Osteocyte (in vitro differentiated cells): ENCODE data around the gene PSME1. TPM values are rescaled to one million over a fixed set of nuclear protein-coding genes. Genes with fewer than 3 reads are reported as not detected.

Experiments used
- DNase-seq: peaks from one replicate; pipeline ENCODE4 v3.0.0; 2021; ENCODE audit warnings: mixed read lengths; ENCODE audit not compliant: unreplicated experiment; ENCODE audit errors: extremely low spot score
- H3K27ac Mint-ChIP-seq: one replicate; pipeline ENCODE4 v1.8.0; 2021; ENCODE audit warnings: mild to moderate bottlenecking, mixed read lengths; ENCODE audit not compliant: unreplicated experiment
- H3K27me3 Mint-ChIP-seq: one replicate; pipeline ENCODE4 v1.8.0; 2021; ENCODE audit warnings: mixed read lengths; ENCODE audit not compliant: unreplicated experiment
- H3K36me3 Mint-ChIP-seq: one replicate; pipeline ENCODE4 v1.8.0; 2021; ENCODE audit warnings: mixed read lengths; ENCODE audit not compliant: unreplicated experiment
- H3K4me1 Mint-ChIP-seq: one replicate; pipeline ENCODE4 v1.8.0; 2021; ENCODE audit warnings: mixed read lengths; ENCODE audit not compliant: unreplicated experiment
- H3K4me3 Mint-ChIP-seq: one replicate; pipeline ENCODE4 v1.8.0; 2021; ENCODE audit warnings: mild to moderate bottlenecking, moderate library complexity, mixed read lengths; ENCODE audit not compliant: unreplicated experiment
- H3K9me3 Mint-ChIP-seq: one replicate; pipeline ENCODE4 v1.8.0; 2021; ENCODE audit warnings: mixed read lengths; ENCODE audit not compliant: unreplicated experiment
- total RNA-seq: library from RNA; stranded (reverse); gene quantifications from 2 replicates; pipeline ENCODE4 v1.2.1, GENCODE V29; 2021
- TF ChIP-seq, protein P1 (sequence below): fragments of 200-600 bp; sonication (generic); IDR thresholded peaks from 2 replicates; pipeline ENCODE4 v1.5.0; 2021; ENCODE audit warnings: antibody characterized with exemption, mild to moderate bottlenecking, moderate library complexity

The PSME1 gene
- total RNA-seq, 1 donor from 2014 or later: 156 TPM

DNA sequence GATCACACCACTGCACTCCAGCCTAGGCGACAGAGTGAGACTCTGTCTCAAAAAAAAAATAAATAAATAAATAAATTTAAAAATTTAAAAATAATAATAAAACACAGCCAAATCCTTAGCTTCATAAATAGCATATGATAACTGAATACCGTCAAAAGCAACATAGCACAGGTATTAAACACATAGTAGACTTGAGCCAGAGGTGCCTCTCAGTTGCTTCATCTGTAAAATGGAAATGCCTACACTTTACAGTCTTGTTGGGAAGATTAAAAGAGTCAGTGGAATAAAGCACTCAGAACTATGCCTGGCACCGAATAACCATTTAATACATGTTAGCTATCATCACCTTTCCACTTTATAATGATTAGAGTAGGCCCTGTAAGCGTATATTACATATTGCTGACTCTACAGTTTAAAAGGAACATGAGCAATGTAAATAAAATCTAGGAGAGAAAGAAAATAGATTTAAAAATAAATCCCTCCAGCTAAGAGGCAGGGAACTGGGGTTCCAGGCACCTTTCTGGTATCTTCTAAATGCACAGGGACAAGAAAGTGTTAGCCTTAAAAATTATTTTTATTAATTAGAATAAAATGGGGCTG, 29.2 kb upstream of the PSME1 start:
- no peaks in the 10 kb centered on the region for H3K27me3 Mint-ChIP-seq
- no peak for DNase-seq
- no peak overlapping the region for H3K27ac Mint-ChIP-seq
- peaks cover 7% of the 10 kb centered on the region for H3K4me1 Mint-ChIP-seq
- H3K9me3 Mint-ChIP-seq: no peaks in the 10 kb centered on the region
- no peak overlapping the region for H3K4me3 Mint-ChIP-seq
- TF ChIP-seq, protein P1, sequence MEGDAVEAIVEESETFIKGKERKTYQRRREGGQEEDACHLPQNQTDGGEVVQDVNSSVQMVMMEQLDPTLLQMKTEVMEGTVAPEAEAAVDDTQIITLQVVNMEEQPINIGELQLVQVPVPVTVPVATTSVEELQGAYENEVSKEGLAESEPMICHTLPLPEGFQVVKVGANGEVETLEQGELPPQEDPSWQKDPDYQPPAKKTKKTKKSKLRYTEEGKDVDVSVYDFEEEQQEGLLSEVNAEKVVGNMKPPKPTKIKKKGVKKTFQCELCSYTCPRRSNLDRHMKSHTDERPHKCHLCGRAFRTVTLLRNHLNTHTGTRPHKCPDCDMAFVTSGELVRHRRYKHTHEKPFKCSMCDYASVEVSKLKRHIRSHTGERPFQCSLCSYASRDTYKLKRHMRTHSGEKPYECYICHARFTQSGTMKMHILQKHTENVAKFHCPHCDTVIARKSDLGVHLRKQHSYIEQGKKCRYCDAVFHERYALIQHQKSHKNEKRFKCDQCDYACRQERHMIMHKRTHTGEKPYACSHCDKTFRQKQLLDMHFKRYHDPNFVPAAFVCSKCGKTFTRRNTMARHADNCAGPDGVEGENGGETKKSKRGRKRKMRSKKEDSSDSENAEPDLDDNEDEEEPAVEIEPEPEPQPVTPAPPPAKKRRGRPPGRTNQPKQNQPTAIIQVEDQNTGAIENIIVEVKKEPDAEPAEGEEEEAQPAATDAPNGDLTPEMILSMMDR: no peak
- H3K36me3 Mint-ChIP-seq: peaks cover 16% of the 10 kb centered on the region

DNA sequence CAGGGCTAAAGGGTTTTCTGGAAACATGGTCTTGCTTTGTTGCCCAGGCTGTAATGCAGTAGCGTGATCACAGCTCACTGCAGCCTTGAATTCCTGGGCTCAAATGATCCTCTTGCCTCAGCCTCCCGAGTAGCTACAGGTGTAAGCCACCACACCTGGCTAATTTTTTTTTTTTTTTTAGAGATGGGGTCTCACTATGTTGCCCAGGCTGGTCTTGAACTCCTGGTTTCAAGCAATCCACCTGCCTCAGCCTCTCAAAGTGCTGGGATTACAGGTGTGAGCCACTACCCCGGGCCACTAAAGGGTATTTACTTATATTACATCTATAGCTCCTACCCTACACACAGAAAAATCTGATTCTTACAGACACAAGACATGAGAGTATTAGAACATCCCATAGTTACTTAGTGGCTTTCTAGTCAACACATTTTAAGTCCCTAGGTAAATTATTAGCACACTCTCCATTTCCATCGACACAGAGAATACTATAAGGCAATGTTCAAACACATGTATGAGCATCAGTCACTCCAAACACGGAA, 27.6 kb upstream of the PSME1 start:
- no peaks in the 10 kb centered on the region for H3K27me3 Mint-ChIP-seq
- TF ChIP-seq, protein P1: no peak
- peaks cover 9% of the 10 kb centered on the region for H3K4me1 Mint-ChIP-seq
- H3K9me3 Mint-ChIP-seq: no peaks in the 10 kb centered on the region
- peak overlapping the region; percentile 42 for H3K27ac Mint-ChIP-seq
- H3K4me3 Mint-ChIP-seq: no peak overlapping the region
- no peak for DNase-seq
- peaks cover 11% of the 10 kb centered on the region for H3K36me3 Mint-ChIP-seq

DNA sequence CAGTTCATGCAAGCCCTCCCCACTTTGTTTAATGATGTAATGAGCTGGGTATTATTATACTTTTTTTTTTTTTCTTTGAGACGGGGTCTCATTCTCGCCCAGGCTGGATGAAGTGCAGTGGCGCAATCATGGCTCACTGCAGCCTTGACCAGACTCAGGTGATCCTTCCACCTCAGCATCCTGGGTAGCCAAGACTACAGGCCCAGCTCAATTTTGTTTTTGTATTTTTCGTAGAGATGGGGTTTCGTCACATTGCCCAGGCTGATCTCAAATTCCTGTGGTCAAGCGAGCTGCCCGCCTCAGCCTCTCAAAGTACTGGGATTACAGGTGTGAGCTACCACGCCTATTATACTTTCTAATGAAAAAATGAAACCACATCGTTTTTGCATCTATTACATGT, 25.9 kb upstream of the PSME1 start:
- no peak for DNase-seq
- no peaks in the 10 kb centered on the region for H3K36me3 Mint-ChIP-seq
- no peaks in the 10 kb centered on the region for H3K9me3 Mint-ChIP-seq
- peaks cover 10% of the 10 kb centered on the region for H3K4me1 Mint-ChIP-seq
- no peak overlapping the region for H3K4me3 Mint-ChIP-seq
- H3K27me3 Mint-ChIP-seq: no peaks in the 10 kb centered on the region
- TF ChIP-seq, protein P1: no peak
- H3K27ac Mint-ChIP-seq: no peak overlapping the region

DNA sequence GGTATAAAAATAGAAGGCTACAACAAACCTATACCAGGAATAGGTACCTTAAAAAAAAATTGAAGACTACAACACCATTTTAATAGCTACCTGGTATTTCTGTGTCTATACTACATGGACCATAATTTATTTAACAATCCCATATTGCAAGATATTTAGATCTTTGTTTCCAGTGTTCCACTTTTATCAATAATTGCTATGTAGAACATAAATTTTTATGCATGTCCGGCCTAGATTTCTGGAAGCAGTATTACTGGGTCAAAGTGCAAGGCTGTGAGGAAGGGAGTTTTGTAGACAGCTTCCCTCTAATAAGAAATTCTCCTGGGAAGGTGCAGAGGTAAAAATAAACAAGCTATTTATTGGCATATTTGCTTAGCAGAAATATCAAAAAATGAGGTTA, 25.5 kb upstream of the PSME1 start:
- Mint-ChIP-seq H3K4me3 (no peak overlapping the region), H3K27ac (no peak overlapping the region), H3K9me3 (no peaks in the 10 kb centered on the region), H3K4me1 (peaks cover 14% of the 10 kb centered on the region), H3K27me3 (no peaks in the 10 kb centered on the region), H3K36me3 (no peaks in the 10 kb centered on the region)
- no peak for DNase-seq
- TF ChIP-seq, protein P1: no peak

DNA sequence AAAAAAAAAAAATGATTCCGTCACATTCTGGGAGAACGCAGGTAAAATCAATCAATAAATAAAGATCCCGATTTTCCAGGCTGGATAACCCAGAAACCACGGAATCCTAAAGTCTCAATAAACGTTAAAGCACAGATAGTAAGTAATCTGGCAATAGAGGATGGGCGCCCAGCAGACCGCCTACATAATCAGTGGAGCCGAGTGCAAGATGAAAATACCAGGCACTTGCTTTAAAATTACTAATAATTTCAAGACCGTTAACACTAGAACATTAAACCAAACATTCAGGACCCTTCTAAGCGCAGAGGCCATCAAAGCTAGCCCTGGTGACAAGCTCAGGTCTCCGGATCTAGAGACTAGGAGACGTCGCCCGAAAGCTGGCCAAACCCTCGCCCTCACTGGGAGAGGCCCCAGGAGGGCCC, 22.6 kb upstream of the PSME1 start:
- peak overlapping the region; percentile 95 for H3K4me3 Mint-ChIP-seq
- H3K4me1 Mint-ChIP-seq: peaks cover 21% of the 10 kb centered on the region
- TF ChIP-seq, protein P1: no peak
- H3K27ac Mint-ChIP-seq: peak overlapping the region; percentile 99
- no peaks in the 10 kb centered on the region for H3K9me3 Mint-ChIP-seq
- no peaks in the 10 kb centered on the region for H3K27me3 Mint-ChIP-seq
- H3K36me3 Mint-ChIP-seq: peaks cover 3% of the 10 kb centered on the region
- DNase-seq: no peak
